ENCODE measurements around the gene EIF4A2. TPM values are rescaled to one million over a fixed set of nuclear protein-coding genes. Genes with fewer than 3 reads are reported as not detected.

EIF4A2 gene
- 483 and 487 TPM in 2 replicates for total RNA-seq

DNA sequence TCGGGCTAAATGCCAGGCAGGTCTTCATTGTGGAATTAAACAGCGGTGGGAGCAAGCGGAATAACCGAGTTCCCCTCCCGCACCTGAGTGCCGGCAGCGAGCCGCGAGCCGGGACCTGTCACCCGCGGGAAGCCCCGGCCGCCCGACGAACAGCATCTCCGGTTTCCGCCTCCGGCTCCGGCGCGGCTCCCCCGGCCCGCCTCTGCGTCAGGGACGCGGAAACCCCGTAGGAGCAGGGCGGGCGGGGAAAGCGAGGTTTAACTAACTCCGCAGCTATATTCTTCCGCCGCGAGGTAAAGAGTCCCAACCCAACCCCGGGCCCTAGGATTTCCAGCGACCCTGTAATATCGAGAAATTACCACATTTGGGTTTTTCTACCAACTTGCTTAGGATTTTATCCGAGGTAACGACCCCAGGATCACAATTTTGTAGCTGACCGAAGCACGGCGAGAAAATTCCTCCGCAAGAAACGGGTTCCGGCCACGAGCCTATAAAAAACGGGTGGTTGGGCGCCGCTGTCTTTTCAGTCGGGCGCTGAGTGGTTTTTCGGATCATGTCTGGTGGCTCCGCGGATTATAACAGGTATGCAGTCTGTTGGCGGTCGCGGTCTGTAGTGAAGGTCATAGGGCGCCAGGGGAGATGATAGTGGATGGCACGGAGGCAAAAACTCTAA lies at the start of gene EIF4A2:
Gene EIF4A2 (plus strand): TSS at position 520 of the 673 bp plus-strand sequence. CDS start 34 bp downstream, at position 554.

DNA sequence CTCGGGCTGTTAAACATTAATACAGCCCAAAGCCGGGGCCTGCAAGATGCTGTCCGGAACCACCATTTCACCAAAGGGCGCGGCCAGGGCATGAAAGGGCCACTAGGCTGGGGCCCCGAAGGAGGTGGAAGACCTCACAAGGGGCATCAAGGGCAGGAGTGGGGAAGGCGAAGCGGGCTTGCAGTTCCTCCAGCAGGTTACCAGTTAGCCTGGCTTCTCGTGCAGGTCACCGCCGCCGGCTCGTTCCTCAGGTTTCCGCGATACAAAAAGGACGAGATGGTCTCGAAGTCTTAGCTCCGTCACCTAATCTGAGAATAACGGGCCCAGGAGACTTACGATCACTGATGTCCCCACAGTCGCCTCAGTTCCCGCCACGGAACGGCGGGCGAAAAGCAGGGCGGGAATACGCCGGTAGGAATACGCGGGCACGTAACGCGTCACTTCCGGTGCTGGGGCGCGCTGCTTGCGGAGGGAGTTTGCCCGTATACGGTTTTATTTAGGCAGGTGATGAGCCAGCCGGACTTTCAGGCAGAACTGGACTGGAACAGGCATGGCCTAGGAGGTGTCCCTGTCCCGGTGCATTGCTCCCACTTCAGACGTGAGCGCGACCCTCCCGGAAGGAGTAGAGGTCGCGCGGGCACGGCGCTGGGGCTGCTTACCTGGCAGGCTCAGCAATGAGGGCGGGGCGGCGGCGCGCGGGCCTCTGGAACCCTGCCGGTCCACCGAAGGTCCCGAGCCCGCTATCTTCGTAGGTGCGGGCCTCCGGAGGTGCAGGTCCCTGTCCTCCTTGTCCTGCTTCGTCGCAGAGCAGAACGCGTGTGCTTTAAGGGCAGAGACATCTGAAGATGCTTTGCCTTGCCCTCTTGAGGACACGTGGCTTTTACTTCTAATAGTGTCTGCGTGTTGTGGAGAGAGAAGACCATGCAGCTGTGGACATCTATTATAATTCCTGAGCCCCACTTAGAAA lies 23.0 kb downstream of the EIF4A2 start, which contains the start of gene RFC4:
Gene RFC4 (minus strand): TSS at position 394 of the 967 bp plus-strand sequence. CDS start 1,769 bp downstream, outside the sequence.

Other genes starting within 250 kb of the EIF4A2 start
- gene CRYGS, start 239.2 kb upstream of the EIF4A2 start, total RNA-seq, result 1.1 and 1.2 TPM in 2 replicates
- gene TBCCD1, start 216.2 kb upstream of the EIF4A2 start, total RNA-seq, result 14.7 and 14.9 TPM in 2 replicates
- gene DNAJB11, start 212.9 kb upstream of the EIF4A2 start, total RNA-seq, result 59.1 and 60.5 TPM in 2 replicates
- not detected in 2 replicates for gene AHSG, start 170.5 kb upstream of the EIF4A2 start, total RNA-seq
- not detected in 2 replicates for gene FETUB, start 143.2 kb upstream of the EIF4A2 start, total RNA-seq
- not detected in 2 replicates for gene HRG, start 117.6 kb upstream of the EIF4A2 start, total RNA-seq
- not detected in 2 replicates for gene KNG1, start 66.2 kb upstream of the EIF4A2 start, total RNA-seq
- 16.4 and 27.2 TPM in 2 replicates for gene RFC4, start 22.9 kb downstream of the EIF4A2 start, total RNA-seq
- not detected in 2 replicates for gene ADIPOQ, start 59.1 kb downstream of the EIF4A2 start, total RNA-seq
- 12.2 and 23.8 TPM in 2 replicates for gene ST6GAL1, start 146.9 kb downstream of the EIF4A2 start, total RNA-seq